ENCODE measurements around the gene MAP2K5.

The MAP2K5 gene

GRCh38 chr15:67719330-67719959, 176.9 kb downstream of the MAP2K5 start:
- no peak for DNase-seq (ENCODE audit: low read depth in 2 of 2, low spot score in 1 of 2)

GRCh38 chr15:67720556-67721175, 178.2 kb downstream of the MAP2K5 start:
- DNase-seq (ENCODE audit: low read depth in 2 of 2, low spot score in 1 of 2) = no peak

GRCh38 chr15:67722030-67722817, 179.7 kb downstream of the MAP2K5 start:
- no peak for DNase-seq (ENCODE audit: low read depth in 2 of 2, low spot score in 1 of 2)

- no peak for DNase-seq (ENCODE audit: low read depth in 2 of 2, low spot score in 1 of 2)
These were observed 181.0 kb downstream of the MAP2K5 start for GRCh38 chr15:67723294-67724024.

- DNase-seq (ENCODE audit: low read depth in 2 of 2, low spot score in 1 of 2) = no peak
These were observed 182.3 kb downstream of the MAP2K5 start for GRCh38 chr15:67724691-67725375.

- DNase-seq (ENCODE audit: low read depth in 2 of 2, low spot score in 1 of 2) = no peak
These were observed 187.6 kb downstream of the MAP2K5 start for GRCh38 chr15:67730135-67730534.

GRCh38 chr15:67731112-67731721, 188.7 kb downstream of the MAP2K5 start:
- DNase-seq (ENCODE audit: low read depth in 2 of 2, low spot score in 1 of 2) = no peak

GRCh38 chr15:67732164-67732563, 189.7 kb downstream of the MAP2K5 start:
- DNase-seq (ENCODE audit: low read depth in 2 of 2, low spot score in 1 of 2) = no peak

- no peak for DNase-seq (ENCODE audit: low read depth in 2 of 2, low spot score in 1 of 2)
These were observed 190.3 kb downstream of the MAP2K5 start for GRCh38 chr15:67732671-67733374.

GRCh38 chr15:67735896-67736295, 193.4 kb downstream of the MAP2K5 start:
- DNase-seq (ENCODE audit: low read depth in 2 of 2, low spot score in 1 of 2) = no peak

- no peak for DNase-seq (ENCODE audit: low read depth in 2 of 2, low spot score in 1 of 2)
These were observed 194.3 kb downstream of the MAP2K5 start for GRCh38 chr15:67736810-67737209.

- DNase-seq (ENCODE audit: low read depth in 2 of 2, low spot score in 1 of 2) = no peak
These were observed 195.6 kb downstream of the MAP2K5 start for GRCh38 chr15:67738056-67738455.

- no peak for DNase-seq (ENCODE audit: low read depth in 2 of 2, low spot score in 1 of 2)
These were observed 197.9 kb downstream of the MAP2K5 start for GRCh38 chr15:67740405-67740804.

GRCh38 chr15:67741308-67741707, 198.8 kb downstream of the MAP2K5 start:
- no peak for DNase-seq (ENCODE audit: low read depth in 2 of 2, low spot score in 1 of 2)

GRCh38 chr15:67743558-67743957, 201.1 kb downstream of the MAP2K5 start:
- no peak for DNase-seq (ENCODE audit: low read depth in 2 of 2, low spot score in 1 of 2)

- DNase-seq (ENCODE audit: low read depth in 2 of 2, low spot score in 1 of 2) = no peak
These were observed 202.0 kb downstream of the MAP2K5 start for GRCh38 chr15:67744331-67745072.

GRCh38 chr15:67745073-67746006, 202.8 kb downstream of the MAP2K5 start:
- no peak for DNase-seq (ENCODE audit: low read depth in 2 of 2, low spot score in 1 of 2)

GRCh38 chr15:67746022-67746421, 203.5 kb downstream of the MAP2K5 start:
- DNase-seq (ENCODE audit: low read depth in 2 of 2, low spot score in 1 of 2) = no peak
